Astrocyte of the spinal cord (primary cell): ENCODE data around the gene ZC3H4.
"Not testable (repeated sequence)": the region's sequence is repeated elsewhere in the genome, so short reads cannot be mapped to it uniquely, and the experiment has no call there.

Source experiments
- DNase-seq: peaks from one replicate; pipeline ENCODE4 v3.0.0; 2011; ENCODE audit warnings: low read depth, low spot score
- H3K4me3 ChIP-seq: 2 replicates; pipeline ENCODE4 v1.5.1; 2011; ENCODE audit warnings: low read depth, mild to moderate bottlenecking, low read length, moderate library complexity
- CTCF ChIP-seq: IDR thresholded peaks from 2 replicates; pipeline ENCODE4 v1.5.1; 2012; ENCODE audit warnings: low read depth, mild to moderate bottlenecking, low read length, inconsistent platforms
- in situ Hi-C: cut with HindIII; loops from 2 replicates; pipeline ENCODE4 v1.10.0; 2017; ENCODE audit warnings: low sequenced_read_pairs

Gene ZC3H4

GRCh38 chr19:47145639-47146486 lies 32.3 kb upstream of the ZC3H4 start:
- no peak for TF ChIP-seq CTCF
- no peak for DNase-seq
- no peak overlapping the region for H3K4me3 ChIP-seq
- in situ Hi-C loops = no loop called here

- DNase-seq = no peak
- in situ Hi-C loops = no loop called here
- H3K4me3 ChIP-seq = no peak overlapping the region
- TF ChIP-seq CTCF = no peak
Measured at GRCh38 chr19:47144630-47145029, 31.1 kb upstream of the ZC3H4 start.

- no peak for DNase-seq
- TF ChIP-seq CTCF = no peak
- no peak overlapping the region for H3K4me3 ChIP-seq
- in situ Hi-C loops = no loop called here
Measured at GRCh38 chr19:47143322-47144073, 29.9 kb upstream of the ZC3H4 start.

GRCh38 chr19:47142779-47143178 lies 29.2 kb upstream of the ZC3H4 start:
- no peak overlapping the region for H3K4me3 ChIP-seq
- DNase-seq = no peak
- in situ Hi-C loops = no loop called here
- TF ChIP-seq CTCF = no peak

- H3K4me3 ChIP-seq = no peak overlapping the region
- in situ Hi-C loops = no loop called here
- DNase-seq = no peak
- no peak for TF ChIP-seq CTCF
Measured at GRCh38 chr19:47141695-47142094, 28.1 kb upstream of the ZC3H4 start.

DNA sequence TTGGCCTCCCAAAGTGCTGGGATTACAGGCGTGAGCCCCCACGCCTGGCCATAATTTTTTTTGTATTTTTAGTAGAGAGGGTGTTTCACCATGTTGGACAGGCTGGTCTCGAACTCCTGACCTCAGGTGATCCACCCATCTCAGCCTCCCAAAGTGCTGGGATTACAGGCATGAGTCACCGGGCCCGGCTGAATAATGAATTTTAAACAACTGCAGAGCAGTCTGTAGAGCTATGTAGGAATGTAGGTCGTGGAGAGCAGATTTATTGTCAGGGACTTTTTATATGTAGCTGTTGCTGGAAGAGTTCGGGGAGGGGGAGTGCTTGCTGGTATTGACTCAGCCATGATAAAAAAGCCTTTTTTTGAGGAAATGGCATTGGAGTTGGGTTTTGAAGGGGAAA lies 27.7 kb upstream of the ZC3H4 start:
- peak; percentile 71 for DNase-seq
- in situ Hi-C loops, H3K4me3 ChIP-seq: not testable (repeated sequence)

DNA sequence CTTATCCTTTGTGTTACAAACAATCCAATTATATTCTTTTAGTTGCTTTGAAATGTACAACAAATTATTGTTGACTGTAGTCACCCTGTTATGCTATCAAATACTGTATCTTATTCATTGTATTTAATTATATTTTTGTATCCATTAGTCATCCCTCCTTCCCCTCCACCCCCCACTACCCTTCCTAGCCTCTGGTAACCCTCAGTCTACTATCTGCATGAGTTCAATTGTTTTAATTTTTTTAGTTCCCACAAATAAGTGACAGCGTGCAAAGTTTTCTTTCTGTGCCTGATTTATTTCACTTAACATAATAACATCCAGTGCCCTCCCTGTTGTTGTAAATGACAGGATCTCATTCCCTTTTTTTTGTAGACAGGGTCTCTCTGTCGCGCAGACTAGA lies 21.6 kb upstream of the ZC3H4 start:
- no peak for TF ChIP-seq CTCF
- no peak overlapping the region for H3K4me3 ChIP-seq
- in situ Hi-C loops = no loop called here
- DNase-seq = no peak
